ENCODE results near the gene KRTAP16-1. TPM values are rescaled to one million over a fixed set of nuclear protein-coding genes. Genes with fewer than 3 reads are reported as not detected.

KRTAP16-1 gene
- total and polyA plus RNA-seq, 2 of the 13 experiments (the other 11 are each of a cell fraction or from before 2014, with no cell fraction given), result not detected

DNA sequence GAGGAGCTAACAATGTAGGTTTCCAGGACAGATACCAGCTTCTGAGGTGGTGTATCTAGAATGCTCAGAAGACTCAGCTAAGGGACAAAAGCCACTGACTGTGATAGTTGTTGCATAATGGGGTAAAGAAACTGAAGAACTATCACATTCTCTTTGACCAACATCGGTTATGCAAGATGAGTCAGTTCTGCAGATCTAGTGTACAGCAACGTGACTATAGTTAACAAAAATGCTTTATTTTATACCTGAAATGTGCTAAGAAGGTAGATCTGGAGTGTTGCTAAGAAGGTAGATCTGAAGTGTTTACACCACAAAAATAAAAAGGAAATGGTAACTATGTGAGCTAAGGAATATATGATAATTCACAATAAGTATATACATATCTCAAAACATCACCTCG, 41.4 kb downstream of the KRTAP16-1 start:
- ATAC-seq (no peak), FAIRE-seq (no peak), DNase-seq (ENCODE audit: low spot score) (no peak)
- H3K27ac ChIP-seq (ENCODE audit: extremely low read length, insufficient read depth, low read length), result no peak overlapping the region
- no peaks in the 10 kb centered on the region for H3K36me3 ChIP-seq (replicated peaks in 1 of 2; ENCODE audit: control insufficient read depth in 1 of 2, insufficient read depth in 2 of 2, low read length in 2 of 2)
- WGBS (ENCODE audit: low lambda C conversion rate), result no CpG with 5 or more reads among the region's 3 CpGs
- CTCF ChIA-PET (ENCODE audit: low intra/inter-chr PET ratio, low total read pairs), result no interaction called here
- no peak overlapping the region for H3K4me2 ChIP-seq (ENCODE audit: low read depth, low read length)
- POLR2A ChIA-PET, result no interaction called here
- H3K9ac ChIP-seq (ENCODE audit: insufficient read depth, low read depth, low read length), result no peak overlapping the region
- no peaks in the 10 kb centered on the region; a peak in 1 of 5 replicates for H3K27me3 ChIP-seq (ENCODE audit: control insufficient read depth in 1 of 2, insufficient read depth in 2 of 2, low read length in 2 of 2)
- H3K4me3 ChIP-seq (replicated peaks in 1 of 3; ENCODE audit: insufficient read depth in 1 of 3, low read depth in 2 of 3, low read length in 3 of 3), result no peak overlapping the region
- no peaks in the 10 kb centered on the region for H4K20me1 ChIP-seq (ENCODE audit: insufficient read depth, low read length)
- no peak overlapping the region for H2AFZ ChIP-seq (ENCODE audit: low read length)
- in situ Hi-C loops (cut with HindIII; ENCODE audit: extremely low pct_ligation_motif_present, low pct_unique_long_range_greater_than_20kb) (no loop called here), intact Hi-C loops (cut with micrococcal nuclease; ENCODE audit: unreplicated experiment) (no loop called here)
- H3K4me1 ChIP-seq (ENCODE audit: insufficient read depth, low read length), result no peaks in the 10 kb centered on the region
- no peaks in the 10 kb centered on the region for H3K9me3 ChIP-seq (ENCODE audit: low read length)
- BruUV-seq (replicated peaks), result no TSS peak
- no peaks in the 10 kb centered on the region for H3K79me2 ChIP-seq (ENCODE audit: insufficient read depth, low read length)
- no peak for TF ChIP-seq ZFP90 (CRISPR knock-in tag; IDR thresholded peaks at IDR 0.05; ENCODE audit: borderline replicate concordance)
- no peak for TF ChIP-seq ZNF333 (CRISPR knock-in tag; IDR thresholded peaks at IDR 0.05; ENCODE audit: borderline replicate concordance)
- TF ChIP-seq BHLHE40 (IDR thresholded peaks at IDR 0.05; ENCODE audit: low read length), result no peak
- TF ChIP-seq, protein P1, sequence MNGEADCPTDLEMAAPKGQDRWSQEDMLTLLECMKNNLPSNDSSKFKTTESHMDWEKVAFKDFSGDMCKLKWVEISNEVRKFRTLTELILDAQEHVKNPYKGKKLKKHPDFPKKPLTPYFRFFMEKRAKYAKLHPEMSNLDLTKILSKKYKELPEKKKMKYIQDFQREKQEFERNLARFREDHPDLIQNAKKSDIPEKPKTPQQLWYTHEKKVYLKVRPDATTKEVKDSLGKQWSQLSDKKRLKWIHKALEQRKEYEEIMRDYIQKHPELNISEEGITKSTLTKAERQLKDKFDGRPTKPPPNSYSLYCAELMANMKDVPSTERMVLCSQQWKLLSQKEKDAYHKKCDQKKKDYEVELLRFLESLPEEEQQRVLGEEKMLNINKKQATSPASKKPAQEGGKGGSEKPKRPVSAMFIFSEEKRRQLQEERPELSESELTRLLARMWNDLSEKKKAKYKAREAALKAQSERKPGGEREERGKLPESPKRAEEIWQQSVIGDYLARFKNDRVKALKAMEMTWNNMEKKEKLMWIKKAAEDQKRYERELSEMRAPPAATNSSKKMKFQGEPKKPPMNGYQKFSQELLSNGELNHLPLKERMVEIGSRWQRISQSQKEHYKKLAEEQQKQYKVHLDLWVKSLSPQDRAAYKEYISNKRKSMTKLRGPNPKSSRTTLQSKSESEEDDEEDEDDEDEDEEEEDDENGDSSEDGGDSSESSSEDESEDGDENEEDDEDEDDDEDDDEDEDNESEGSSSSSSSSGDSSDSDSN (CRISPR knock-in tag; IDR thresholded peaks at IDR 0.05), result no peak
- TF ChIP-seq, protein P2, sequence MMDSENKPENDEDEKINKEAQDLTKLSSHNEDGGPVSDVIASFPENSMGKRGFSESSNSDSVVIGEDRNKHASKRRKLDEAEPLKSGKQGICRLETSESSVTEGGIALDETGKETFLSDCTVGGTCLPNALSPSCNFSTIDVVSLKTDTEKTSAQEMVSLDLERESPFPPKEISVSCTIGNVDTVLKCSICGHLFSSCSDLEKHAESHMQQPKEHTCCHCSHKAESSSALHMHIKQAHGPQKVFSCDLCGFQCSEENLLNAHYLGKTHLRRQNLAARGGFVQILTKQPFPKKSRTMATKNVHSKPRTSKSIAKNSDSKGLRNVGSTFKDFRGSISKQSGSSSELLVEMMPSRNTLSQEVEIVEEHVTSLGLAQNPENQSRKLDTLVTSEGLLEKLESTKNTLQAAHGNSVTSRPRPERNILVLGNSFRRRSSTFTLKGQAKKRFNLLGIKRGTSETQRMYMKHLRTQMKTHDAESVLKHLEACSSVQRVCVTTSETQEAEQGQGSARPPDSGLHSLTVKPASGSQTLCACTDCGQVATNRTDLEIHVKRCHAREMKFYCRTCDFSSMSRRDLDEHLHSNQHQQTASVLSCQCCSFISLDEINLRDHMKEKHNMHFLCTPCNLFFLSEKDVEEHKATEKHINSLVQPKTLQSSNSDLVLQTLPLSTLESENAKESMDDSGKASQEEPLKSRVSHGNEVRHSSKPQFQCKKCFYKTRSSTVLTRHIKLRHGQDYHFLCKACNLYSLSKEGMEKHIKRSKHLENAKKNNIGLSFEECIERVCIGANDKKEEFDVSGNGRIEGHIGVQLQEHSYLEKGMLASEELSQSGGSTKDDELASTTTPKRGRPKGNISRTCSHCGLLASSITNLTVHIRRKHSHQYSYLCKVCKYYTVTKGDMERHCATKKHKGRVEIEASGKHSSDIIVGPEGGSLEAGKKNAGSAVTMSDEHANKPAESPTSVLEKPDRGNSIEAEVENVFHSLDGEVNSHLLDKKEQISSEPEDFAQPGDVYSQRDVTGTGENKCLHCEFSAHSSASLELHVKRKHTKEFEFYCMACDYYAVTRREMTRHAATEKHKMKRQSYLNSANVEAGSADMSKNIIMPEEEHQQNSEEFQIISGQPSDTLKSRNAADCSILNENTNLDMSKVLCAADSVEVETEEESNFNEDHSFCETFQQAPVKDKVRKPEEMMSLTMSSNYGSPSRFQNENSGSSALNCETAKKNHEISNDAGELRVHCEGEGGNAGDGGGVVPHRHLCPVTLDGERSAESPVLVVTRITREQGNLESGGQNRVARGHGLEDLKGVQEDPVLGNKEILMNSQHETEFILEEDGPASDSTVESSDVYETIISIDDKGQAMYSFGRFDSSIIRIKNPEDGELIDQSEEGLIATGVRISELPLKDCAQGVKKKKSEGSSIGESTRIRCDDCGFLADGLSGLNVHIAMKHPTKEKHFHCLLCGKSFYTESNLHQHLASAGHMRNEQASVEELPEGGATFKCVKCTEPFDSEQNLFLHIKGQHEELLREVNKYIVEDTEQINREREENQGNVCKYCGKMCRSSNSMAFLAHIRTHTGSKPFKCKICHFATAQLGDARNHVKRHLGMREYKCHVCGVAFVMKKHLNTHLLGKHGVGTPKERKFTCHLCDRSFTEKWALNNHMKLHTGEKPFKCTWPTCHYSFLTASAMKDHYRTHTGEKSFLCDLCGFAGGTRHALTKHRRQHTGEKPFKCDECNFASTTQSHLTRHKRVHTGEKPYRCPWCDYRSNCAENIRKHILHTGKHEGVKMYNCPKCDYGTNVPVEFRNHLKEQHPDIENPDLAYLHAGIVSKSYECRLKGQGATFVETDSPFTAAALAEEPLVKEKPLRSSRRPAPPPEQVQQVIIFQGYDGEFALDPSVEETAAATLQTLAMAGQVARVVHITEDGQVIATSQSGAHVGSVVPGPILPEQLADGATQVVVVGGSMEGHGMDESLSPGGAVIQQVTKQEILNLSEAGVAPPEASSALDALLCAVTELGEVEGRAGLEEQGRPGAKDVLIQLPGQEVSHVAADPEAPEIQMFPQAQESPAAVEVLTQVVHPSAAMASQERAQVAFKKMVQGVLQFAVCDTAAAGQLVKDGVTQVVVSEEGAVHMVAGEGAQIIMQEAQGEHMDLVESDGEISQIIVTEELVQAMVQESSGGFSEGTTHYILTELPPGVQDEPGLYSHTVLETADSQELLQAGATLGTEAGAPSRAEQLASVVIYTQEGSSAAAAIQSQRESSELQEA (CRISPR knock-in tag; IDR thresholded peaks at IDR 0.05; ENCODE audit: not compliant biosample characterization), result no peak
- no peak for TF ChIP-seq ZNF432 (CRISPR knock-in tag; IDR thresholded peaks at IDR 0.05; ENCODE audit: borderline replicate concordance)
- TF ChIP-seq ZNF292 (CRISPR knock-in tag; IDR thresholded peaks at IDR 0.05; ENCODE audit: borderline replicate concordance, low read depth), result no peak
- no peak for TF ChIP-seq CENPT (CRISPR knock-in tag; IDR thresholded peaks at IDR 0.05; ENCODE audit: low read depth)
- TF ChIP-seq JUNB (CRISPR knock-in tag; IDR thresholded peaks at IDR 0.05; ENCODE audit: borderline replicate concordance), result no peak
- TF ChIP-seq, protein P3, sequence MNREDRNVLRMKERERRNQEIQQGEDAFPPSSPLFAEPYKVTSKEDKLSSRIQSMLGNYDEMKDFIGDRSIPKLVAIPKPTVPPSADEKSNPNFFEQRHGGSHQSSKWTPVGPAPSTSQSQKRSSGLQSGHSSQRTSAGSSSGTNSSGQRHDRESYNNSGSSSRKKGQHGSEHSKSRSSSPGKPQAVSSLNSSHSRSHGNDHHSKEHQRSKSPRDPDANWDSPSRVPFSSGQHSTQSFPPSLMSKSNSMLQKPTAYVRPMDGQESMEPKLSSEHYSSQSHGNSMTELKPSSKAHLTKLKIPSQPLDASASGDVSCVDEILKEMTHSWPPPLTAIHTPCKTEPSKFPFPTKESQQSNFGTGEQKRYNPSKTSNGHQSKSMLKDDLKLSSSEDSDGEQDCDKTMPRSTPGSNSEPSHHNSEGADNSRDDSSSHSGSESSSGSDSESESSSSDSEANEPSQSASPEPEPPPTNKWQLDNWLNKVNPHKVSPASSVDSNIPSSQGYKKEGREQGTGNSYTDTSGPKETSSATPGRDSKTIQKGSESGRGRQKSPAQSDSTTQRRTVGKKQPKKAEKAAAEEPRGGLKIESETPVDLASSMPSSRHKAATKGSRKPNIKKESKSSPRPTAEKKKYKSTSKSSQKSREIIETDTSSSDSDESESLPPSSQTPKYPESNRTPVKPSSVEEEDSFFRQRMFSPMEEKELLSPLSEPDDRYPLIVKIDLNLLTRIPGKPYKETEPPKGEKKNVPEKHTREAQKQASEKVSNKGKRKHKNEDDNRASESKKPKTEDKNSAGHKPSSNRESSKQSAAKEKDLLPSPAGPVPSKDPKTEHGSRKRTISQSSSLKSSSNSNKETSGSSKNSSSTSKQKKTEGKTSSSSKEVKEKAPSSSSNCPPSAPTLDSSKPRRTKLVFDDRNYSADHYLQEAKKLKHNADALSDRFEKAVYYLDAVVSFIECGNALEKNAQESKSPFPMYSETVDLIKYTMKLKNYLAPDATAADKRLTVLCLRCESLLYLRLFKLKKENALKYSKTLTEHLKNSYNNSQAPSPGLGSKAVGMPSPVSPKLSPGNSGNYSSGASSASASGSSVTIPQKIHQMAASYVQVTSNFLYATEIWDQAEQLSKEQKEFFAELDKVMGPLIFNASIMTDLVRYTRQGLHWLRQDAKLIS (CRISPR knock-in tag; IDR thresholded peaks at IDR 0.05), result no peak

All from HepG2 (cell line).